Activated CD4-positive, CD25-positive, alpha-beta regulatory T cell treated with anti-CD3 and anti-CD28 coated beads, Interleukin-2, amount 50 U/mL, for 72 hours (primary cell): ENCODE data around the gene CTDSP2.
A peak's percentile ranks its signal among the peaks of the same experiment; 100 is the strongest.
"Not testable (repeated sequence)": the region's sequence is repeated elsewhere in the genome, so short reads cannot be mapped to it uniquely, and the experiment has no call there.

Source experiments
- DNase-seq: peaks from one replicate; pipeline ENCODE4 v3.0.0; 2021

CTDSP2 gene

DNA sequence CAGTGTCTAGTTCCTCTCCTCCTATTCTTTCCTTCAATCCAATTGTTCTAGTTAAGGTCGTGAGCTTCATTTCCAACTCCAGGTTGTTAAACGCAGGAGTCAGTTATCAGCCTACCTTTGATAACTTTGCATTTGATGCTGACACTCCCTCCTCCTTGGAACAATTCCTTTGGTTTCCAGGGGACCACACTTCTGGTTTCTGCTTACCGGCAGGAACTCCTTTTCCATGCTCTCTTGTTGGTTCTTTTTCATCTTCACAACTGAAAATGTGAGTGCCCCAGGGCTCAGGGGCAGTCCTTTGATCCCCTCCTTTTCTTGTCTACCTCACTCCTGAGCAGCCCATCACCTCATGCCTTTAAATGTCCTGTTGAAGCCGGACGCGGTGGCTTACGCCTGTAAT, 69.2 kb downstream of the CTDSP2 start:
- DNase-seq = no peak

DNA sequence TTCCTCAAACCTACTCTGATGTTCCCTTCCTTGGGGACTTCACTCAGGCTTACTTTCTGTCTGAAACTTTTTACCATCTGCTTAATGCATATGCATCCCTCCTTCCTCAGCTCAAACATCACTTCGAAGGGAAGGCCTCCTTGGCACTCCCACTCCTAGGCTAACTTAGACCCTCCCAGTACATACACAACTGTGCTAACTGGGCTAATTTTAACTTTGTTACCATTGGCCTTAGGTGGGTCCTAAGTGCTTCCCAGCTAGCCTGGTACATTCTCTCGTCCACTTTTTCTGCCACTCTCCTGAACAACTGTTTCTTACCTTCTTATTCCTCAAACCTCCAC, 70.3 kb downstream of the CTDSP2 start:
- DNase-seq = no peak

DNA sequence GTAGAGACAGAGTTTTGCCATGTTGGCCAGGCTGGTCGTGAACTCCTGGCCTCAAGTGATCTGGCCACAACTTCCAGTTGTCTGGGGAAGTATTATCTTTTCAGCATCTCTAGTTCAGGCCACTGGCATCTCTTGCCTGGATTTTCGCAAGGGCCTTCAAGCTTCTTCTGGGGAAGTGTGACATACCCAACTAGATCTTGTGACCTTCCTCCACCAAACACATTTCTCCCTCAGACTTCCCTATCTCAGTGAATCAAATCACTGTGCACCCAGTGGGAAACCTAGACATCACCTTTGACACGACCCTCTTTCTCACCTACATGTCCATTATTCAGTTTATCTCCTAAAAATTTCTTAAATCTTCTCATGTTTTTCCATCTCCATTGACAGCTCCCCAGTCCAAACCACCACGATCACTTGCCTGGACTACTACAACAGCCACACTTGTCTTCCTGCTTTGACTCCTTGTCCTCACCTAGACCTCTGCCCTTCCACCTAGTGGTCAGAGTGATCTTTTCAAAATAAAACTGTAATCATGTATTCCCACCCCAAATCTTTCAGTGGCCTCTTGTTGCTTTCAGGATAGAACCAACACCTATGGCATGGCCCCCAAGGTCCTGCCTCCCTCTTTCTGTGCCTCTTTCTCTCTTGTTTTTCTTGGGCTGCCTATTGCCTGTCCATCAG, 70.8 kb downstream of the CTDSP2 start:
- DNase-seq = no peak

DNA sequence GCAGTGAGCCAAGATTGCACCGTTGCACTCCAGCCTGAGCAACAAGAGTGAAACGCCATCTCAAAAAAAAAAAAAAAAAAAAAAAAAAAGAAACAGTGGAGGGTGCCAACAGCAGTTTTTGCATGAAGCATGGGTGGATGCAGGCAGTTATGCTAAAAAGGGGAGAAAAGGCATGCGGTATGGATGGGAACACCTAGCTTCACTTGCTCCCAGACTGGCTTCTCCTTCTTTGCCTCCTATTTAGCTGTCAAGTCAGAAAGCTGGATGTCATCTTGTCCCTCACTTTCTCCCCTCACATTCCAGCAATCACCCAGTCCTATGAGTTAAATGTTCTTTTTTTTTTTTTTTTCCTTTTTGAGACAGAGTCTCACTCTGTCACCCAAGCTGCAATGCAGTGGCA, 71.5 kb downstream of the CTDSP2 start:
- DNase-seq = no peak

DNA sequence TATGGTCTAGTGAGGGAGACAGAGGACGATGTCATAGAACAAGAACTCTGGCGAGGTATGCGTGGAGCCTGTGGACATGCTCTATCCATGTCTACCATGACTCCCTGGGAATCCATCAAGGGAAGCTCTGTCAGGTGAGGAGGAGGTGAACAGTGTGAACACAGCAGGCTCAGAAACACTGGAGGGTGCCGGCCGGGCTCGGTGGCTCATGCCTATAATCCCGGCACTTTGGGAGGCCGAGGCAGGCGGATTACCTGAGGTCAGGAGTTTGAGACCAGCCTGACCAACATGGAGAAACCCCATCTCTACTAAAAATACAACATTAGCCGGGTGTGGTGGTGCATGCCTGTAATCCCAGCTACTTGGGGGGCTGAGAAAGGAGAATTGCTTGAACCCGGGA, 71.9 kb downstream of the CTDSP2 start:
- not testable (repeated sequence) for DNase-seq

DNA sequence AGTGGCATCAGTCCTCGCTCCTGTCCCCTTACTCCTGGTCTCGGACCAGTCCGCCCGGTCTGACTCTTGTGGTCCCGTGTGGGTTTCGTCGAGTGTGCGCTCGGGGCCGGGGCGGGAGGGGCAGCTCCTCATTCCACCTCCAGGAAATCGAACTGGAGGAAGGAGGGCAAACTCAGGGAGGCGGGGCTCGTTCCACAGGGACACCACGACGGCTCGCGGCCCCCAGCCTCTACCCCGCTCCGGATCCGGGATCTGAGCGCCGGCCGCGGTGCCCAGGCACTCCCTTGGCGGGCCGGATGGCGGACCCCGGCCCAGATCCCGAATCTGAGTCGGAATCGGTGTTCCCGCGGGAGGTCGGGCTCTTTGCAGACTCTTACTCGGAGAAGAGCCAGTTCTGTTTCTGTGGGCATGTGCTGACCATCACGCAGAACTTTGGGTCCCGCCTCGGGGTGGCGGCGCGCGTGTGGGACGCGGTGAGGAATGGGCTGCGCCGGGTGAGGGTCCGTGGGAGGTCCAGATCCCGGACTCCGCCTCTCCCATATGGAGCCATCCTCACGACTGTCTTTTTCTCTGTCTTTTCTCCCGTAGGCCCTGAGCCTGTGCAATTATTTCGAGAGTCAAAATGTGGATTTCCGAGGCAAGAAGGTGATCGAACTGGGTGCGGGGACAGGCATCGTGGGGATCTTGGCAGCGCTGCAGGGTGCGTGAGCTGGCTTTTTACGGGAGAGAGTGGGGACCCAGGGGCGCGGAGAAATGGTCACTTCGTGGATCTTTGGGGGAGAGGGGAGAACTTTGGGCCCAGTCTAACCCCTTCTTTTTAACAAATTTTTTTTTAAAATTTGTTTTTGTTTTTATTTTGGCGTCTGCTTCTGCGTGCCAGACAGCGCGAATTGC, 73.9 kb downstream of the CTDSP2 start, which contains the start of gene EEF1AKMT3:
EEF1AKMT3 (plus strand) TSS at position 186 of the 894 bp plus-strand sequence; CDS start at position 297, 111 bp downstream.
- peak; percentile 48 for DNase-seq

DNA sequence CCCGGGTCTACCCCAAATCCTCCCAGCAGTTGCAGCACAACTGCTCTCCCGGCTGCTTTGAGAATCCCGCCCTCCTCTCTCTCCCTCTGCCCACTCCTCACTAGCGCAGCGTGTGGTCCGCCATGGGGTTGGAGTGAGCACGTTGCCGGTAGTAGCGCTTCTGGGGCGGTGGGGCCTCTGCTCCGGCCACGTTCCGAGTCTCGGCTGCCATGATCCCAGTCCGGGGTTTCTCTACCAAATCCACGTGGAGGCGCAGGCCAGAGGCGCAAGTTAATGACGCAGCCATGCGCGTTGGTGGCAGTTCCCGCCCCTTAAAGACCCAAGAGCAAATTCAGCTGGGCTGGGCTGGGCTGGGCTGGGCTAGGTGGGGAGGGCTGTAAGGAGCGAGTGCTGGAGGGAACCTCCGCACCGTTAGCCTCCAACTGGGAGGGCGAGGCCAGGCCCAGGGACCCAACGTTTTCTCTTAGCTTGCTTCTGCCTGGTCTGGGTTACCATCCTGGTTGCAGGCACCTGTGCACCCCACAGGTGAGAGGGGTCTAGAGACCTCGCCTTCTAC, 74.6 kb downstream of the CTDSP2 start, which contains the start of gene METTL1:
METTL1 (minus strand) TSS at position 233 of the 556 bp plus-strand sequence; CDS start at position 211, 22 bp downstream.
- peak; percentile 82 for DNase-seq

DNA sequence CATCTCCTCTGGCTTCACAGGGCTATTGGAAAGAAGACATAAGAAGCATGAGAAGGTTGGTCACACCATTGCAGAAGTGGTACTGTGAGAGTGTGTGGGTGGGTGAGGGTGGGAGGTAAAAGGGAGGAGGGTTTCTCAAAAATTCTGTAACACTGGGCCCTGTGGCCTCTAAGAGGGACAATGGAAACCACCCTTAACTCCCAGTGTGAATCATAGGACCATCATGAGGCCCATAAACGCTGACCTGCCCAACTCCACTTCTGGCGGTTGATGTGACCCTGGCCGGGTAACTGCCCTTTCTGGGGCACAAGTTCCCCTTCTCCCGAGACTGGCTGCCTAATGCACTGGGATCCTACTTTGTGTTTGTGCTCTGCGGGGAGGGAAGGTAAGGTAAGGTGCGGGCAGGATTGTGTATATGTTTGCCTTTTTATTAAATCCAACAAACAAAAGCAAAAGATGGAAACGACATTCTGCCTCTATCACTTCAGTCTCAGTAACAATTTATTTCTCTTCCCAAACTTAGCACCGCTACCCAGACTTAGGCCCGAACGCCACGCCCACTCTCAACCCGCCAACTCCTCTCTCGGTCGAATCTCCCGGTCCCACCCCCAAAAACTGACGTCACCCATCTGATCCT, 75.2 kb downstream of the CTDSP2 start:
- peak; percentile 78 for DNase-seq

DNA sequence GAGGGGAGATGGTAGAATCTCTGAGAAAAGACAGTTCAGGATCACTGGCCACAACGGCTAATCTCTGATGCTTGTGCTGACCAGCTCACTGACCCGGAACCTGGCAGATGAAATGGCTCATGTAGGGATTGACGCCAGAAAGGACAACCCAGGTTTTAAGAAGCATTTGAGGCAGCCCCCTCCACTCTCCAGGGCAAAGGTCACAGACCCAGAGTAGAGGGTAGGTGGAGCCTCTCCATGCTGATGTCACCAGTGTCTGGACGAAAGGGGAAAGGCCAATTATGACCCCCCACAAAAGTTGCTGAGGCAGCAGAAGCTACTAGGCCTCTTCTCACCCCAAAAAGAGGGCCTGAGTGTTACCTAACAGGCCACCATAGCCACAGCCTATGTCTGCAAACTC, 75.8 kb downstream of the CTDSP2 start:
- DNase-seq = no peak
